ENCODE results near the gene NPLOC4.

GRCh38 chr17:81590121-81590520 is 46.8 kb downstream of the NPLOC4 start:
- TF ChIP-seq CTCF (IDR thresholded peaks at IDR 0.05) (no peak), POLR2A (IDR thresholded peaks at IDR 0.05) (no peak)

Data from thyroid gland (tissue), 4 donors.